ENCODE measurements around the gene NCAPG. TPM values are rescaled to one million over a fixed set of nuclear protein-coding genes. Genes with fewer than 3 reads are reported as not detected.

Gene NCAPG
- total RNA-seq, 1 donor from 2014 or later: 17.0 TPM

Other genes with a start within 250 kb of the NCAPG start
- 36.7 to 38.5 TPM (median 38.1 TPM) in 3 replicates for gene LAP3, start 233.8 kb upstream of the NCAPG start, total RNA-seq
- gene MED28, start 196.3 kb upstream of the NCAPG start, total RNA-seq: 105 to 116 TPM (median 113 TPM) in 3 replicates
- 0.04 TPM in 2 of 3 replicates, not detected in the other for gene FAM184B, start 29.4 kb upstream of the NCAPG start, total RNA-seq
- gene DCAF16, start 222 bp upstream of the NCAPG start, total RNA-seq: 78.8 to 91.0 TPM (median 84.8 TPM) in 3 replicates
- 20.9 to 21.6 TPM (median 21.3 TPM) in 3 replicates for gene LCORL, start 210.8 kb downstream of the NCAPG start, total RNA-seq

Measured in mesothelial cell of epicardium (in vitro differentiated cells).